ENCODE measurements around the gene PDZRN3. TPM values are rescaled to one million over a fixed set of nuclear protein-coding genes. Genes with fewer than 3 reads are reported as not detected.
A peak's percentile ranks its signal among the peaks of the same experiment; 100 is the strongest.

PDZRN3 gene
- total RNA-seq, 1 donor from 2014 or later: 58.6 TPM

GRCh38 chr3:73475717-73476116 lies 149.0 kb downstream of the PDZRN3 start:
- TF ChIP-seq, protein P1, sequence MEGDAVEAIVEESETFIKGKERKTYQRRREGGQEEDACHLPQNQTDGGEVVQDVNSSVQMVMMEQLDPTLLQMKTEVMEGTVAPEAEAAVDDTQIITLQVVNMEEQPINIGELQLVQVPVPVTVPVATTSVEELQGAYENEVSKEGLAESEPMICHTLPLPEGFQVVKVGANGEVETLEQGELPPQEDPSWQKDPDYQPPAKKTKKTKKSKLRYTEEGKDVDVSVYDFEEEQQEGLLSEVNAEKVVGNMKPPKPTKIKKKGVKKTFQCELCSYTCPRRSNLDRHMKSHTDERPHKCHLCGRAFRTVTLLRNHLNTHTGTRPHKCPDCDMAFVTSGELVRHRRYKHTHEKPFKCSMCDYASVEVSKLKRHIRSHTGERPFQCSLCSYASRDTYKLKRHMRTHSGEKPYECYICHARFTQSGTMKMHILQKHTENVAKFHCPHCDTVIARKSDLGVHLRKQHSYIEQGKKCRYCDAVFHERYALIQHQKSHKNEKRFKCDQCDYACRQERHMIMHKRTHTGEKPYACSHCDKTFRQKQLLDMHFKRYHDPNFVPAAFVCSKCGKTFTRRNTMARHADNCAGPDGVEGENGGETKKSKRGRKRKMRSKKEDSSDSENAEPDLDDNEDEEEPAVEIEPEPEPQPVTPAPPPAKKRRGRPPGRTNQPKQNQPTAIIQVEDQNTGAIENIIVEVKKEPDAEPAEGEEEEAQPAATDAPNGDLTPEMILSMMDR (conservative IDR thresholded peaks at IDR 0.05): no peak
- H3K36me3 Mint-ChIP-seq: peaks cover 12% of the 10 kb centered on the region
- H3K4me1 Mint-ChIP-seq (ENCODE audit: unreplicated experiment): peaks cover 68% of the 10 kb centered on the region
- H3K9me3 Mint-ChIP-seq: peaks cover 5% of the 10 kb centered on the region
- H3K27ac Mint-ChIP-seq: no peak overlapping the region
- no peak overlapping the region for H3K4me3 Mint-ChIP-seq
- H3K27me3 Mint-ChIP-seq: peaks cover 3% of the 10 kb centered on the region
- no peak for DNase-seq (ENCODE audit: extremely low spot score, unreplicated experiment)

DNA sequence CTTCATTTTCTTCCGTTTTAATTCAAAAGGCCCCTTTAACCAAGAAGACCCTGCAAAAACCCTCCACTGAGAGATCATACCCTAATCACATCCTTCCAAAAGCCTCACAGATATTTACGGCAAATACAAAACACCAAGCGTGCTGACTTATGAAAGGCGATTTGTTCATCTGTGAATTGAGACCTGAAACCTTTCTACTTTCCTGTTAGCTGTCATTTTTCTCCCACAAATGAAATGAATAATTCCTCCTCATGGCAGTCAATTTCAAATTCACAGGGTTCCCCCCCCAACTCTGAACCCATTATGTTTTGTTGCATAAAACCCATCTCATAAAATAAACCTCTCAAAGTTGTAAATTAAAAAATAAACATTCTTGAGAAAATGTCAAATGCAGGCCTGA lies 149.6 kb downstream of the PDZRN3 start:
- Mint-ChIP-seq H3K4me1 (ENCODE audit: unreplicated experiment) (peaks cover 67% of the 10 kb centered on the region), H3K4me3 (no peak overlapping the region), H3K36me3 (peaks cover 8% of the 10 kb centered on the region), H3K27me3 (peaks cover 3% of the 10 kb centered on the region), H3K9me3 (peaks cover 5% of the 10 kb centered on the region), H3K27ac (peak overlapping the region; percentile 50)
- no peak for DNase-seq (ENCODE audit: extremely low spot score, unreplicated experiment)
- TF ChIP-seq, protein P1 (conservative IDR thresholded peaks at IDR 0.05): no peak

DNA sequence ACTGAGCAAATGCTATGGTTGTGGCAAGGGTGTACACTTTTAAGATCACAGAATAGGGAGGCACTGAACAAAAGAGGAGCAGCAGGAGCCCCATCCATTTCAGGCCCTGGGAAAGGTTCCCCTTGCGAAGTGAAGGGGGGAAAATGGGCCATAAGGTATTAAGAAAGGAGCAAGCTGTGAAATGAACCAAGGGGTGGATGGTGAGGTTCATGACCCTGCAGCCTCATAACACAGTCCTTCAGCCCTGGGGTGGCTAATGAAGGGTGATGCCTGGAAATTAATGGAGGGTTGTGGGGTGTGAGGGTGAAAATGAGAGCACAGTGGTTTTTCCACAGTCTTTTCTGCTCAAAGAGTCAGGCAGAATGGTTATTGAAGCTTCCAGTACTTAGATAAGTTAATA lies 150.1 kb downstream of the PDZRN3 start:
- Mint-ChIP-seq H3K27me3 (peaks cover 3% of the 10 kb centered on the region), H3K4me1 (ENCODE audit: unreplicated experiment) (peaks cover 61% of the 10 kb centered on the region), H3K36me3 (peaks cover 8% of the 10 kb centered on the region), H3K4me3 (peak overlapping the region; percentile 5), H3K27ac (peak overlapping the region; percentile 22), H3K9me3 (peaks cover 5% of the 10 kb centered on the region)
- no peak for DNase-seq (ENCODE audit: extremely low spot score, unreplicated experiment)
- TF ChIP-seq, protein P1 (conservative IDR thresholded peaks at IDR 0.05): no peak

GRCh38 chr3:73473898-73474416 lies 150.8 kb downstream of the PDZRN3 start:
- Mint-ChIP-seq H3K4me3 (no peak overlapping the region), H3K27me3 (peaks cover 3% of the 10 kb centered on the region), H3K36me3 (peaks cover 8% of the 10 kb centered on the region), H3K9me3 (peaks cover 5% of the 10 kb centered on the region), H3K4me1 (ENCODE audit: unreplicated experiment) (peaks cover 55% of the 10 kb centered on the region), H3K27ac (no peak overlapping the region)
- DNase-seq (ENCODE audit: extremely low spot score, unreplicated experiment): no peak
- TF ChIP-seq, protein P1 (conservative IDR thresholded peaks at IDR 0.05): no peak

GRCh38 chr3:73473181-73473897 lies 151.4 kb downstream of the PDZRN3 start:
- Mint-ChIP-seq H3K36me3 (peaks cover 8% of the 10 kb centered on the region), H3K4me3 (no peak overlapping the region), H3K27me3 (peaks cover 3% of the 10 kb centered on the region), H3K4me1 (ENCODE audit: unreplicated experiment) (peaks cover 53% of the 10 kb centered on the region), H3K27ac (no peak overlapping the region), H3K9me3 (peaks cover 5% of the 10 kb centered on the region)
- no peak for DNase-seq (ENCODE audit: extremely low spot score, unreplicated experiment)
- TF ChIP-seq, protein P1 (conservative IDR thresholded peaks at IDR 0.05): no peak
